ENCODE measurements around the gene SYT10. TPM values are rescaled to one million over a fixed set of nuclear protein-coding genes. Genes with fewer than 3 reads are reported as not detected.
"Not testable (repeated sequence)": the region's sequence is repeated elsewhere in the genome, so short reads cannot be mapped to it uniquely, and the experiment has no call there.

Gene SYT10
- total and polyA plus RNA-seq, 4 donors = 0.72 to 6.6 (median 1.6) TPM

DNA sequence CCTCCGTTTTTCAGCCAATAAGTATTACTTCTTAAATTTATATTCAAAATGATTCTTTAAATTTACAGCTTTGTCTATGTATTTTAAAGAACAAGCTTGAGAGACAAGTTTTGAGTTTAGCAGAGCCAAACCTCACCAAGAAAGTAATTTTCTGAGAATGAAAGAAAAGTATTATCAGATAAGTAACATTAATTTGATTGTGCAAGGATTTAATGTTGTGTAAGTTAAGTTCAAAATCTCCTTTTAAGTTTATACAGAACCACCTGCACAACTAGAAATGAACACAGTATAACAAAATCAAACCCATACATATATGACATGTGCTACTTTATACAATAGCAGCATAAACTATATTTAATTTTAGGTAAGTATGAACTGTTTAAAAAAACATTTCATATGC is 63.5 kb downstream of the SYT10 start:
- Histone ChIP-seq H3K27ac (ENCODE audit: low read depth, low read length) (no peak overlapping the region), H3K27me3 (ENCODE audit: control insufficient read depth, insufficient read depth, low read length) (no peaks in the 10 kb centered on the region), H3K9me3 (ENCODE audit: control insufficient read depth, insufficient read depth, low read length) (no peaks in the 10 kb centered on the region), H3K4me3 (ENCODE audit: low read depth, low read length) (no peak overlapping the region), H3K4me1 (ENCODE audit: control insufficient read depth, insufficient read depth, low read length) (no peaks in the 10 kb centered on the region), H3K36me3 (ENCODE audit: control insufficient read depth, insufficient read depth, low read length) (no peaks in the 10 kb centered on the region)
- no peak for DNase-seq (ENCODE audit: low read depth in 4 of 6, low spot score in 6 of 6)
- WGBS (ENCODE audit: insufficient coverage) = no CpG with 5 or more reads among the region's 1 CpG

DNA sequence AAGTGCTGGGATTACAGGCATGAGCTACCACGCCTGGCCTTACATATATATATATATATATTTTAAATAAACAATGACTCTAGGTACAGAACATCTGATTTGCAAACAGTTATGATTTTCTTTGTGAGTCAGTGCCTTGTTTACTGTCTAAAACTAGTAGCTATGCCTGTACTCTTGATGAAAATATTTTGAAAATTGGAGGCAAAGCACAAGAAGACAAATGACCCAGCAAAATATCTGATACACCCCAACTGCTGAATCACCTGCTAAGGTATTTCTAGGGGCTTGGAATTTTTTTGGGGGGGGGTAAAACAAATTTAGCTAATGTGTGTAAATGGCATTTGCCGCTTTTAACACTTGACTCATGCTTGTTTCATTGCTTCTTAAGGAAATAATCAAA is 69.3 kb downstream of the SYT10 start:
- Histone ChIP-seq H3K27ac (ENCODE audit: low read depth, low read length) (no peak overlapping the region), H3K36me3 (ENCODE audit: control insufficient read depth, insufficient read depth, low read length) (no peaks in the 10 kb centered on the region), H3K27me3 (ENCODE audit: control insufficient read depth, insufficient read depth, low read length) (no peaks in the 10 kb centered on the region), H3K9me3 (ENCODE audit: control insufficient read depth, insufficient read depth, low read length) (no peaks in the 10 kb centered on the region), H3K4me1 (ENCODE audit: control insufficient read depth, insufficient read depth, low read length) (no peaks in the 10 kb centered on the region), H3K4me3 (ENCODE audit: low read depth, low read length) (no peak overlapping the region)
- DNase-seq (ENCODE audit: low read depth in 4 of 6, low spot score in 6 of 6) = no peak
- no CpG with 5 or more reads among the region's 2 CpGs for WGBS (ENCODE audit: insufficient coverage)

DNA sequence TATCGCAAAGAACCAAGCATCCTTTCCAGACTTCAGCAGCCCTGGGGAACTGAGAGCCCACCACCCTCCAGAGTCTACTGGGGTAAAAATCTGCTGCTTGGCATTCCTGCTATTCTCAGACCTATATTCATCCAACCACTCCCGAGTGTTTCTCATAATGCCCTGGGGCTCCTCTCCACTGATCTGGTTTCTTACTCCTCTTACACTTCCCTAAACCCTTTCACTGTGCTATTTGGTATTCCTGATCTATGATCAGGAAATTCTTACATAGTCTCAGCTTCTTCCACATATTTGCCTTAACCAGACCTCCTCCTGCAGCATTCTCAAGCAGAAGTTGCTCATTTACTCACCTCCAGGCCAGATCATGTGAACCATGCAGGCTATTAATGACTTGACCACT is 82.4 kb downstream of the SYT10 start:
- H3K27ac ChIP-seq (ENCODE audit: low read depth, low read length) = no peak overlapping the region
- no peaks in the 10 kb centered on the region for H3K4me1 ChIP-seq (ENCODE audit: control insufficient read depth, insufficient read depth, low read length)
- no peaks in the 10 kb centered on the region for H3K27me3 ChIP-seq (ENCODE audit: control insufficient read depth, insufficient read depth, low read length)
- no peak overlapping the region for H3K4me3 ChIP-seq (ENCODE audit: low read depth, low read length)
- H3K9me3 ChIP-seq (ENCODE audit: control insufficient read depth, insufficient read depth, low read length) = no peaks in the 10 kb centered on the region
- WGBS (ENCODE audit: insufficient coverage) = 92% methylated on average over 2 of the region's 2 CpGs
- no peak for DNase-seq (ENCODE audit: low read depth in 4 of 6, low spot score in 6 of 6)
- no peaks in the 10 kb centered on the region for H3K36me3 ChIP-seq (ENCODE audit: control insufficient read depth, insufficient read depth, low read length)

DNA sequence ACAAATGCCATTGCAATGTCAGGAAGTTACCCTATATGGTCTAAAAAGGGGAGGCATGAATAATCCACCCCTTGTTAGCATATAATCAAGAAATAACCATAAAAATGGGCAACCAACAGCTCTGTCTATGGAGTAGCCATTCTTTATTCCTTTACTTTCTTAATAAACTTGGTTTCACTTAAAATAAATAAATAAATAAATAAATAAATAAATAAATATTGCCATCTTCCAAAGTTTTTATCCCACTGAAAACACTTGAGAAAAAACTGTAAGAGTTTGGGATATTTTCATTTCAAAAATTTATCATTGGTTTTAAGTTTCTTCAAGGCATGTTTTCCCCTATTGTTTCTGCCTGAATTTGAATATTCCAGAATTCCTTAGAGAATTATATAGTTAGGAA is 89.8 kb downstream of the SYT10 start:
- no peak for DNase-seq (ENCODE audit: low read depth in 4 of 6, low spot score in 6 of 6)
- no peaks in the 10 kb centered on the region for H3K27me3 ChIP-seq (ENCODE audit: control insufficient read depth, insufficient read depth, low read length)
- no peaks in the 10 kb centered on the region for H3K9me3 ChIP-seq (ENCODE audit: control insufficient read depth, insufficient read depth, low read length)
- H3K4me1 ChIP-seq (ENCODE audit: control insufficient read depth, insufficient read depth, low read length) = no peaks in the 10 kb centered on the region
- H3K27ac ChIP-seq (ENCODE audit: low read depth, low read length) = no peak overlapping the region
- no peaks in the 10 kb centered on the region for H3K36me3 ChIP-seq (ENCODE audit: control insufficient read depth, insufficient read depth, low read length)
- H3K4me3 ChIP-seq (ENCODE audit: low read depth, low read length) = no peak overlapping the region

GRCh38 chr12:33331961-33332398 is 107.6 kb downstream of the SYT10 start:
- not testable (repeated sequence) for H3K4me1 ChIP-seq (ENCODE audit: control insufficient read depth, insufficient read depth, low read length); H3K27ac ChIP-seq (ENCODE audit: low read depth, low read length); DNase-seq (ENCODE audit: low read depth in 4 of 6, low spot score in 6 of 6); H3K36me3 ChIP-seq (ENCODE audit: control insufficient read depth, insufficient read depth, low read length); H3K4me3 ChIP-seq (ENCODE audit: low read depth, low read length); H3K9me3 ChIP-seq (ENCODE audit: control insufficient read depth, insufficient read depth, low read length); H3K27me3 ChIP-seq (ENCODE audit: control insufficient read depth, insufficient read depth, low read length)
- whole genome bisulfite sequencing (ENCODE audit: insufficient coverage) = 86% methylated on average over 15 of the region's 15 CpGs

DNA sequence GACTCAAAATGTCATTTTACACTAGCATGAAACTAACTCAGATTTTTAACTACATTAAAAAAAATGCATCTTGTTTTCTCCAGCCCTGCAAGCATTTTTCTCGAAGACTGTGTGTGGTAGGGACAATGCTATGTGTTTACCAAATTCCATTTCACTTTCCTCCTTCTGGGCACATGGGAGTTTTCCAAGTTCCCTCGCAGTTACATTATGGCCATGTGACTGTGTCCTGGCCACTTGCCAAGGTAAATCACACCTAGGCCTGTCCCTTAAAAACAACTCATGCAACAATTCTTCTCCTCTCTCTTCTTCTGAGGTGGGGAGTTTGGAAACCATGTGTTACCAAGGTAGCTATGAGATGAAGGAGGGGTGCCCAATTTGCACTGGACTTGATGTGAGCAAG is 108.7 kb downstream of the SYT10 start:
- no peak overlapping the region for H3K4me3 ChIP-seq (ENCODE audit: low read depth, low read length)
- no peak overlapping the region for H3K27ac ChIP-seq (ENCODE audit: low read depth, low read length)
- H3K4me1 ChIP-seq (ENCODE audit: control insufficient read depth, insufficient read depth, low read length) = no peaks in the 10 kb centered on the region
- no CpG with 5 or more reads among the region's 2 CpGs for WGBS (ENCODE audit: insufficient coverage)
- no peaks in the 10 kb centered on the region for H3K36me3 ChIP-seq (ENCODE audit: control insufficient read depth, insufficient read depth, low read length)
- H3K9me3 ChIP-seq (ENCODE audit: control insufficient read depth, insufficient read depth, low read length) = no peaks in the 10 kb centered on the region
- DNase-seq (ENCODE audit: low read depth in 4 of 6, low spot score in 6 of 6) = peak in 1 of 6 donors; percentile 5
- no peaks in the 10 kb centered on the region for H3K27me3 ChIP-seq (ENCODE audit: control insufficient read depth, insufficient read depth, low read length)

All from spinal cord (tissue), 10 donors.